Neuron (in vitro differentiated cells): Measurements from ENCODE around the gene VILL.
"Not testable (repeated sequence)": the region's sequence is repeated elsewhere in the genome, so short reads cannot be mapped to it uniquely, and the experiment has no call there.

Experiments used
- H2AFZ ChIP-seq: one replicate; pipeline ENCODE4 v1.6.1; 2013; ENCODE audit warnings: low read depth, mild to moderate bottlenecking, inconsistent platforms, low read length, moderate library complexity
- H3K27me3 ChIP-seq: one replicate; pipeline ENCODE4 v1.6.1; 2013; ENCODE audit warnings: low read length; ENCODE audit not compliant: insufficient read depth
- H3K36me3 ChIP-seq: one replicate; pipeline ENCODE4 v1.6.1; 2013; ENCODE audit warnings: low read length; ENCODE audit not compliant: insufficient read depth
- H3K4me1 ChIP-seq: one replicate; pipeline ENCODE4 v1.6.1; 2013; ENCODE audit warnings: low read length; ENCODE audit not compliant: insufficient read depth
- H3K4me3 ChIP-seq: 2 replicates; pipeline ENCODE4 v1.5.1; 2013; ENCODE audit warnings: mild to moderate bottlenecking, low read length, moderate library complexity
- H3K9me3 ChIP-seq: one replicate; pipeline ENCODE4 v1.6.1; 2013; ENCODE audit warnings: low read length

VILL gene

GRCh38 chr3:38026856-38027255 is 36.3 kb downstream of the VILL start:
- Histone ChIP-seq H3K36me3 (peaks cover 15% of the 10 kb centered on the region), H2AFZ (no peak overlapping the region), H3K27me3 (peaks cover under 1% of the 10 kb centered on the region), H3K4me3 (no peak overlapping the region), H3K9me3 (no peaks in the 10 kb centered on the region), H3K4me1 (peaks cover 23% of the 10 kb centered on the region)

- H3K4me1 ChIP-seq = peaks cover 23% of the 10 kb centered on the region
- no peak overlapping the region for H2AFZ ChIP-seq
- peaks cover 14% of the 10 kb centered on the region for H3K36me3 ChIP-seq
- H3K4me3 ChIP-seq = peak overlapping the region; percentile 82
- peaks cover 3% of the 10 kb centered on the region for H3K27me3 ChIP-seq
- no peaks in the 10 kb centered on the region for H3K9me3 ChIP-seq
Measured at GRCh38 chr3:38027466-38028465, 37.2 kb downstream of the VILL start.

GRCh38 chr3:38028621-38029361 is 38.2 kb downstream of the VILL start:
- no peaks in the 10 kb centered on the region for H3K9me3 ChIP-seq
- H3K4me1 ChIP-seq = peaks cover 23% of the 10 kb centered on the region
- peaks cover 7% of the 10 kb centered on the region for H3K36me3 ChIP-seq
- H3K27me3 ChIP-seq = peaks cover 3% of the 10 kb centered on the region
- H3K4me3 ChIP-seq = peak overlapping the region; percentile 82
- no peak overlapping the region for H2AFZ ChIP-seq

GRCh38 chr3:38029400-38030125 is 39.0 kb downstream of the VILL start, which contains the start of gene PLCD1:
TSS of gene PLCD1 (minus strand) at chr3:38029642. CDS start at chr3:38029539, 103 bp downstream.
- peaks cover 7% of the 10 kb centered on the region for H3K36me3 ChIP-seq
- peak within 1 kb of the TSS; percentile 82 for H3K4me3 ChIP-seq
- H3K4me1 ChIP-seq = peaks cover 23% of the 10 kb centered on the region
- H3K9me3 ChIP-seq = no peaks in the 10 kb centered on the region
- peak within 1 kb of the TSS; percentile 17 for H2AFZ ChIP-seq
- H3K27me3 ChIP-seq = peaks cover 3% of the 10 kb centered on the region

- Histone ChIP-seq H2AFZ (peak overlapping the region; percentile 17), H3K27me3 (peaks cover 3% of the 10 kb centered on the region), H3K4me3 (peak overlapping the region; percentile 82), H3K4me1 (peaks cover 23% of the 10 kb centered on the region), H3K36me3 (peaks cover 7% of the 10 kb centered on the region), H3K9me3 (no peaks in the 10 kb centered on the region)
Measured at GRCh38 chr3:38030126-38031021, 39.8 kb downstream of the VILL start.

GRCh38 chr3:38031022-38031994 is 40.7 kb downstream of the VILL start:
- peaks cover 3% of the 10 kb centered on the region for H3K27me3 ChIP-seq
- H3K4me1 ChIP-seq = peaks cover 23% of the 10 kb centered on the region
- H3K9me3 ChIP-seq = no peaks in the 10 kb centered on the region
- no peak overlapping the region for H3K4me3 ChIP-seq
- no peak overlapping the region for H2AFZ ChIP-seq
- peaks cover 7% of the 10 kb centered on the region for H3K36me3 ChIP-seq

GRCh38 chr3:38032328-38032865 is 41.8 kb downstream of the VILL start:
- peaks cover 7% of the 10 kb centered on the region for H3K36me3 ChIP-seq
- no peaks in the 10 kb centered on the region for H3K9me3 ChIP-seq
- no peak overlapping the region for H2AFZ ChIP-seq
- peaks cover 6% of the 10 kb centered on the region for H3K27me3 ChIP-seq
- peaks cover 19% of the 10 kb centered on the region for H3K4me1 ChIP-seq
- H3K4me3 ChIP-seq = no peak overlapping the region

GRCh38 chr3:38033586-38033985 is 43.0 kb downstream of the VILL start:
- H3K27me3 ChIP-seq, H3K36me3 ChIP-seq, H2AFZ ChIP-seq, H3K4me3 ChIP-seq, H3K4me1 ChIP-seq, H3K9me3 ChIP-seq: not testable (repeated sequence)

- not testable (repeated sequence) for H2AFZ ChIP-seq, H3K27me3 ChIP-seq, H3K9me3 ChIP-seq, H3K4me3 ChIP-seq, H3K4me1 ChIP-seq, H3K36me3 ChIP-seq
Measured at GRCh38 chr3:38034335-38034734, 43.7 kb downstream of the VILL start.

GRCh38 chr3:38036286-38036685 is 45.7 kb downstream of the VILL start:
- H3K4me1 ChIP-seq = no peaks in the 10 kb centered on the region
- H3K36me3 ChIP-seq = no peaks in the 10 kb centered on the region
- no peak overlapping the region for H2AFZ ChIP-seq
- peaks cover 17% of the 10 kb centered on the region for H3K27me3 ChIP-seq
- no peak overlapping the region for H3K4me3 ChIP-seq
- H3K9me3 ChIP-seq = no peaks in the 10 kb centered on the region

- no peak overlapping the region for H2AFZ ChIP-seq
- peaks cover 16% of the 10 kb centered on the region for H3K27me3 ChIP-seq
- no peaks in the 10 kb centered on the region for H3K9me3 ChIP-seq
- no peak overlapping the region for H3K4me3 ChIP-seq
- no peaks in the 10 kb centered on the region for H3K4me1 ChIP-seq
- H3K36me3 ChIP-seq = no peaks in the 10 kb centered on the region
Measured at GRCh38 chr3:38036906-38037305, 46.3 kb downstream of the VILL start.
